SKM-1 treated with dmso at 0.1 percent for 144 hours (cell line): ENCODE data around the gene PDZRN3.

Source experiments
- DNase-seq: peaks from one replicate; lab custom pipeline; 2025; ENCODE audit not compliant: unreplicated experiment; lab: John Stamatoyannopoulos, UW

Gene PDZRN3

GRCh38 chr3:73529308-73530021 lies 95.3 kb downstream of the PDZRN3 start:
- DNase-seq, result no peak

- DNase-seq, result no peak
Measured at GRCh38 chr3:73525591-73525990, 99.2 kb downstream of the PDZRN3 start.

GRCh38 chr3:73523661-73524060 lies 101.1 kb downstream of the PDZRN3 start:
- no peak for DNase-seq

GRCh38 chr3:73521734-73522336 lies 102.9 kb downstream of the PDZRN3 start:
- DNase-seq, result no peak

GRCh38 chr3:73520931-73521461 lies 103.7 kb downstream of the PDZRN3 start:
- DNase-seq, result no peak

GRCh38 chr3:73516631-73517030 lies 108.1 kb downstream of the PDZRN3 start:
- DNase-seq, result no peak

- DNase-seq, result no peak
Measured at GRCh38 chr3:73513260-73513659, 111.5 kb downstream of the PDZRN3 start.

GRCh38 chr3:73511571-73512525 lies 112.9 kb downstream of the PDZRN3 start:
- DNase-seq, result no peak

- DNase-seq, result no peak
Measured at GRCh38 chr3:73510784-73511183, 114.0 kb downstream of the PDZRN3 start.

- DNase-seq, result no peak
Measured at GRCh38 chr3:73510334-73510733, 114.4 kb downstream of the PDZRN3 start.

- DNase-seq, result no peak
Measured at GRCh38 chr3:73509816-73510215, 114.9 kb downstream of the PDZRN3 start.

GRCh38 chr3:73509066-73509465 lies 115.7 kb downstream of the PDZRN3 start:
- DNase-seq, result no peak

- DNase-seq, result peak; percentile 73
Measured at GRCh38 chr3:73508330-73508954, 116.3 kb downstream of the PDZRN3 start.

GRCh38 chr3:73504852-73505251 lies 119.9 kb downstream of the PDZRN3 start:
- no peak for DNase-seq

- DNase-seq, result no peak
Measured at GRCh38 chr3:73504239-73504638, 120.5 kb downstream of the PDZRN3 start.

GRCh38 chr3:73503781-73504180 lies 121.0 kb downstream of the PDZRN3 start:
- no peak for DNase-seq

GRCh38 chr3:73502609-73503583 lies 121.8 kb downstream of the PDZRN3 start:
- DNase-seq, result peak; percentile 60

- no peak for DNase-seq
Measured at GRCh38 chr3:73500321-73500720, 124.4 kb downstream of the PDZRN3 start.

- DNase-seq, result no peak
Measured at GRCh38 chr3:73499787-73500186, 125.0 kb downstream of the PDZRN3 start.
